HepG2 (cell line): ENCODE measurements around the gene SRRM2. TPM values are rescaled to one million over a fixed set of nuclear protein-coding genes. Genes with fewer than 3 reads are reported as not detected.

Experiments
- CEBPG ChIP-seq: IDR thresholded peaks from 2 replicates; pipeline ENCODE4 v1.6.1; 2016
- DNMT1 ChIP-seq: sonication (generic); formaldehyde crosslinking; IDR thresholded peaks from 2 replicates; pipeline ENCODE4 v1.5.1; 2020; ENCODE audit warnings: mild to moderate bottlenecking, missing genetic modification reagents
- IRF2 ChIP-seq: IDR thresholded peaks from 2 replicates; pipeline ENCODE4 v1.6.1; 2018; ENCODE audit warnings: missing genetic modification reagents, missing compliant biosample characterization
- KDM3A ChIP-seq: IDR thresholded peaks from 2 replicates; pipeline ENCODE4 v1.6.1; 2018; ENCODE audit warnings: low read depth, missing compliant biosample characterization
- MAZ ChIP-seq, 2 experiments: sonication (generic) in 1 of 2; formaldehyde crosslinking in 1 of 2; IDR thresholded peaks; 2 replicates each; pipeline versions ENCODE4 v1.5.0 to v1.6.1; 2012 to 2020; ENCODE audit warnings: low read depth in 2 of 2, mild to moderate bottlenecking in 2 of 2, borderline replicate concordance in 1 of 2, improper control_type of control experiment in 1 of 2, low read length in 1 of 2, missing genetic modification reagents in 1 of 2, moderate library complexity in 1 of 2
- MEIS2 ChIP-seq: sonication (generic); formaldehyde crosslinking; IDR thresholded peaks from 2 replicates; pipeline ENCODE4 v1.9.0; 2021; ENCODE audit warnings: mild to moderate bottlenecking, missing genetic modification reagents
- PRMT3 ChIP-seq: sonication (generic); formaldehyde crosslinking; IDR thresholded peaks from 2 replicates; pipeline ENCODE4 v1.8.1; 2022; ENCODE audit warnings: low read depth, mild to moderate bottlenecking, moderate library complexity, missing genetic modification reagents, borderline replicate concordance
- PRPF4 ChIP-seq: fragments of 200-400 bp; formaldehyde crosslinking; IDR thresholded peaks from 2 replicates; pipeline ENCODE4 v1.6.1; 2016; ENCODE audit warnings: low read length, low read depth; ENCODE audit not compliant: poor library complexity, severe bottlenecking
- SP4 ChIP-seq: sonication (generic); formaldehyde crosslinking; IDR thresholded peaks from 2 replicates; pipeline ENCODE4 v1.8.1; 2023; ENCODE audit warnings: mild to moderate bottlenecking, missing genetic modification reagents
- ZFX ChIP-seq: sonication (generic); formaldehyde crosslinking; IDR thresholded peaks from 2 replicates; pipeline ENCODE4 v1.4.0; 2020; ENCODE audit warnings: mild to moderate bottlenecking, low read depth, missing genetic modification reagents, moderate library complexity
- ZNF136 ChIP-seq: sonication (generic); formaldehyde crosslinking; IDR thresholded peaks from 2 replicates; pipeline ENCODE4 v1.8.1; 2022; ENCODE audit warnings: low read depth, mild to moderate bottlenecking, moderate library complexity, missing genetic modification reagents
- ZNF558 ChIP-seq: sonication (generic); formaldehyde crosslinking; IDR thresholded peaks from 2 replicates; pipeline ENCODE4 v1.9.0; 2022; ENCODE audit warnings: mild to moderate bottlenecking, missing genetic modification reagents, borderline replicate concordance
- ZNF652 ChIP-seq: IDR thresholded peaks from 2 replicates; pipeline ENCODE4 v1.6.1; 2016; ENCODE audit warnings: low read depth, borderline replicate concordance
- ZSCAN12 ChIP-seq: sonication (generic); formaldehyde crosslinking; IDR thresholded peaks from 2 replicates; pipeline ENCODE4 v1.9.0; 2021; ENCODE audit warnings: mild to moderate bottlenecking, missing genetic modification reagents
- ZSCAN30 ChIP-seq: sonication (generic); formaldehyde crosslinking; IDR thresholded peaks from 2 replicates; pipeline ENCODE4 v1.5.0; 2020; ENCODE audit warnings: mild to moderate bottlenecking, missing genetic modification reagents
- polyA plus RNA-seq, 8 experiments: library from polyadenylated mRNA; depleted of rRNA in 3 of 8; stranded (reverse) in 7 of 8; unstranded in 1 of 8; fragments of >200 nt; fragmentation: Illumina TruSeq in 4 of 8; extraction: Trizol in 4 of 8; gene quantifications; 2 replicates each; pipeline versions ENCODE4 v1.2.1 to v1.2.3, GENCODE V29; 2011 to 2016; ENCODE audit warnings: low read depth in 4 of 8, missing spikeins in 1 of 8, mixed read lengths in 1 of 8; ENCODE audit not compliant: insufficient read depth in 1 of 8
- total RNA-seq, 5 experiments: library from RNA; depleted of rRNA; stranded (reverse); fragments of >200 nt; fragmentation: Illumina TruSeq; extraction: Trizol; gene quantifications; 2 replicates each; pipeline ENCODE4 v1.2.3, GENCODE V29; 2016; ENCODE audit warnings: low read depth in 1 of 5
- TF ChIP-seq, protein P1 (sequence below): sonication (generic); formaldehyde crosslinking; IDR thresholded peaks from 2 replicates; pipeline ENCODE4 v1.4.0; 2020; ENCODE audit warnings: mild to moderate bottlenecking, missing genetic modification reagents, borderline replicate concordance
- TF ChIP-seq, protein P2 (sequence below), 2 experiments: IDR thresholded peaks; 2 replicates each; pipeline ENCODE4 v1.6.1; 2011 to 2012; ENCODE audit warnings: low read length in 2 of 2, borderline replicate concordance in 1 of 2, low read depth in 1 of 2, mild to moderate bottlenecking in 1 of 2, moderate library complexity in 1 of 2
- TF ChIP-seq, protein P3 (sequence below), 2 experiments: fragments of 450-650 bp in 1 of 2; sonication (generic) in 1 of 2; formaldehyde crosslinking; IDR thresholded peaks; 2 replicates each; pipeline versions ENCODE4 v1.5.0 to v1.8.0; 2020 to 2022; ENCODE audit warnings: mild to moderate bottlenecking in 1 of 2, missing genetic modification reagents in 1 of 2
- TF ChIP-seq, protein P4 (sequence below): sonication (generic); formaldehyde crosslinking; IDR thresholded peaks from 2 replicates; pipeline ENCODE4 v1.4.0; 2020; ENCODE audit warnings: mild to moderate bottlenecking, missing genetic modification reagents
- TF ChIP-seq, protein P5 (sequence below): sonication (generic); formaldehyde crosslinking; IDR thresholded peaks from 2 replicates; pipeline ENCODE4 v1.5.1; 2020; ENCODE audit warnings: mild to moderate bottlenecking, moderate library complexity, missing genetic modification reagents

The SRRM2 gene
- total and polyA plus RNA-seq, 2 of the 13 experiments (the other 11 are each of a cell fraction or from before 2014, with no cell fraction given): 50.4 to 112 TPM

DNA sequence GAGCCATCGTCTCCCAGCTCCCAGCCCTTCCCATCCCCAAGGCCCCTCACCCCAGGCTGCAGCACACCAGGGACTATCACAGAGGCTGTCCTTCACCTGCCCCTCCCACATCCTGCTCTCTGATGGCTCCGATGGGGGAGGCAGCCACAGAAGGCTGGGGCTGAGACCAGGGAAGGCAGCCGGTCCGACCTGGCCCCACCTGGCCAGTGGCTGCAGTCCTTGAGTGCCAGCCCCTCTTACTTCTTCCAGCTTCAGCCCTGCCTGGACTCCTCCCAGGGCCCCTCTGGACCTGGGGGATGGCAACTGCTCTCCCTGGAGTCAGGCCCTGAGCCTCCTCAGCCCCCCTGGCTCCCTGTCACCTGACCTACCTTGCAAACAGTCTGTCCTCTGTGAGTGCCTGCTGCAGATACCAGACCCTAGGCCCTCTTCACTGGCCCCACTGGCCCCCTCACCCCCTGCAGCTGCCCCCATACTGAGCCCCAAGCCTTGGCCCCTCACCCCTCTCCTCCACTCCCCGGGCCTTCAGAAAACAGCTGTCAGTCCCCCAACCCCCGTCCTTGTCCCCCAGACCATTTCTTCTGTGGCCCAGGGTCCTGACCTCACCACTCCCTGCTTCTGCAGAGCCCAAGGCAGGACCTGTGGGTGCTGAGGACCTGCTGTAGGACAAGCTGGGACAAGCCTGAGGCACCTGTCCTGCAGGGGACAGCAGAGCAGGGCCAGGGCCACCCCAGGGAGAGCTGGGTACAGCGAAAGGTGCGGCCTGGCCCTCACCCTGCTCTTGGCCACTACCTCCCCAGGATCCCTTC is 12.6 kb upstream of the SRRM2 start (continued):
- TF ChIP-seq MAZ (IDR thresholded peaks at IDR 0.05; ENCODE audit: borderline replicate concordance, low read depth, low read length) (no peak), MAZ (CRISPR knock-in tag; IDR thresholded peaks at IDR 0.05; ENCODE audit: low read depth) (no peak), ZSCAN12 (CRISPR knock-in tag) (no peak), ZNF652 (no peak), CEBPG (no peak), IRF2 (no peak), PRPF4 (no peak), PRMT3 (CRISPR knock-in tag) (no peak), ZFX (CRISPR knock-in tag) (peak; percentile 65), ZNF136 (CRISPR knock-in tag) (no peak), ZSCAN30 (no peak), MEIS2 (CRISPR knock-in tag) (no peak), SP4 (CRISPR knock-in tag) (no peak), ZNF558 (CRISPR knock-in tag) (no peak), KDM3A (0 out of 2 replicates have a peak, but pooled peaks have one; percentile 40), DNMT1 (CRISPR knock-in tag) (no peak)
- TF ChIP-seq, protein P1, sequence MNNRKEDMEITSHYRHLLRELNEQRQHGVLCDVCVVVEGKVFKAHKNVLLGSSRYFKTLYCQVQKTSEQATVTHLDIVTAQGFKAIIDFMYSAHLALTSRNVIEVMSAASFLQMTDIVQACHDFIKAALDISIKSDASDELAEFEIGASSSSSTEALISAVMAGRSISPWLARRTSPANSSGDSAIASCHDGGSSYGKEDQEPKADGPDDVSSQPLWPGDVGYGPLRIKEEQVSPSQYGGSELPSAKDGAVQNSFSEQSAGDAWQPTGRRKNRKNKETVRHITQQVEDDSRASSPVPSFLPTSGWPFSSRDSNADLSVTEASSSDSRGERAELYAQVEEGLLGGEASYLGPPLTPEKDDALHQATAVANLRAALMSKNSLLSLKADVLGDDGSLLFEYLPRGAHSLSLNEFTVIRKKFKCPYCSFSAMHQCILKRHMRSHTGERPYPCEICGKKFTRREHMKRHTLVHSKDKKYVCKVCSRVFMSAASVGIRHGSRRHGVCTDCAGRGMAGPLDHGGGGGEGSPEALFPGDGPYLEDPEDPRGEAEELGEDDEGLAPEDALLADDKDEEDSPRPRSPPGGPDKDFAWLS (CRISPR knock-in tag): no peak
- TF ChIP-seq, protein P2, sequence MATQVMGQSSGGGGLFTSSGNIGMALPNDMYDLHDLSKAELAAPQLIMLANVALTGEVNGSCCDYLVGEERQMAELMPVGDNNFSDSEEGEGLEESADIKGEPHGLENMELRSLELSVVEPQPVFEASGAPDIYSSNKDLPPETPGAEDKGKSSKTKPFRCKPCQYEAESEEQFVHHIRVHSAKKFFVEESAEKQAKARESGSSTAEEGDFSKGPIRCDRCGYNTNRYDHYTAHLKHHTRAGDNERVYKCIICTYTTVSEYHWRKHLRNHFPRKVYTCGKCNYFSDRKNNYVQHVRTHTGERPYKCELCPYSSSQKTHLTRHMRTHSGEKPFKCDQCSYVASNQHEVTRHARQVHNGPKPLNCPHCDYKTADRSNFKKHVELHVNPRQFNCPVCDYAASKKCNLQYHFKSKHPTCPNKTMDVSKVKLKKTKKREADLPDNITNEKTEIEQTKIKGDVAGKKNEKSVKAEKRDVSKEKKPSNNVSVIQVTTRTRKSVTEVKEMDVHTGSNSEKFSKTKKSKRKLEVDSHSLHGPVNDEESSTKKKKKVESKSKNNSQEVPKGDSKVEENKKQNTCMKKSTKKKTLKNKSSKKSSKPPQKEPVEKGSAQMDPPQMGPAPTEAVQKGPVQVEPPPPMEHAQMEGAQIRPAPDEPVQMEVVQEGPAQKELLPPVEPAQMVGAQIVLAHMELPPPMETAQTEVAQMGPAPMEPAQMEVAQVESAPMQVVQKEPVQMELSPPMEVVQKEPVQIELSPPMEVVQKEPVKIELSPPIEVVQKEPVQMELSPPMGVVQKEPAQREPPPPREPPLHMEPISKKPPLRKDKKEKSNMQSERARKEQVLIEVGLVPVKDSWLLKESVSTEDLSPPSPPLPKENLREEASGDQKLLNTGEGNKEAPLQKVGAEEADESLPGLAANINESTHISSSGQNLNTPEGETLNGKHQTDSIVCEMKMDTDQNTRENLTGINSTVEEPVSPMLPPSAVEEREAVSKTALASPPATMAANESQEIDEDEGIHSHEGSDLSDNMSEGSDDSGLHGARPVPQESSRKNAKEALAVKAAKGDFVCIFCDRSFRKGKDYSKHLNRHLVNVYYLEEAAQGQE (IDR thresholded peaks at IDR 0.05; ENCODE audit: borderline replicate concordance in 1 of 2, low read depth in 1 of 2, low read length in 2 of 2): no peak
- TF ChIP-seq, protein P3, sequence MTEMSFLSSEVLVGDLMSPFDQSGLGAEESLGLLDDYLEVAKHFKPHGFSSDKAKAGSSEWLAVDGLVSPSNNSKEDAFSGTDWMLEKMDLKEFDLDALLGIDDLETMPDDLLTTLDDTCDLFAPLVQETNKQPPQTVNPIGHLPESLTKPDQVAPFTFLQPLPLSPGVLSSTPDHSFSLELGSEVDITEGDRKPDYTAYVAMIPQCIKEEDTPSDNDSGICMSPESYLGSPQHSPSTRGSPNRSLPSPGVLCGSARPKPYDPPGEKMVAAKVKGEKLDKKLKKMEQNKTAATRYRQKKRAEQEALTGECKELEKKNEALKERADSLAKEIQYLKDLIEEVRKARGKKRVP (CRISPR knock-in tag; IDR thresholded peaks at IDR 0.05): no peak
- TF ChIP-seq, protein P4, sequence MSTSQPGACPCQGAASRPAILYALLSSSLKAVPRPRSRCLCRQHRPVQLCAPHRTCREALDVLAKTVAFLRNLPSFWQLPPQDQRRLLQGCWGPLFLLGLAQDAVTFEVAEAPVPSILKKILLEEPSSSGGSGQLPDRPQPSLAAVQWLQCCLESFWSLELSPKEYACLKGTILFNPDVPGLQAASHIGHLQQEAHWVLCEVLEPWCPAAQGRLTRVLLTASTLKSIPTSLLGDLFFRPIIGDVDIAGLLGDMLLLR (CRISPR knock-in tag): no peak
- TF ChIP-seq, protein P5, sequence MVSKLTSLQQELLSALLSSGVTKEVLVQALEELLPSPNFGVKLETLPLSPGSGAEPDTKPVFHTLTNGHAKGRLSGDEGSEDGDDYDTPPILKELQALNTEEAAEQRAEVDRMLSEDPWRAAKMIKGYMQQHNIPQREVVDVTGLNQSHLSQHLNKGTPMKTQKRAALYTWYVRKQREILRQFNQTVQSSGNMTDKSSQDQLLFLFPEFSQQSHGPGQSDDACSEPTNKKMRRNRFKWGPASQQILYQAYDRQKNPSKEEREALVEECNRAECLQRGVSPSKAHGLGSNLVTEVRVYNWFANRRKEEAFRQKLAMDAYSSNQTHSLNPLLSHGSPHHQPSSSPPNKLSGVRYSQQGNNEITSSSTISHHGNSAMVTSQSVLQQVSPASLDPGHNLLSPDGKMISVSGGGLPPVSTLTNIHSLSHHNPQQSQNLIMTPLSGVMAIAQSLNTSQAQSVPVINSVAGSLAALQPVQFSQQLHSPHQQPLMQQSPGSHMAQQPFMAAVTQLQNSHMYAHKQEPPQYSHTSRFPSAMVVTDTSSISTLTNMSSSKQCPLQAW (CRISPR knock-in tag): no peak
